ENCODE measurements around the gene HSPG2.

DNA sequence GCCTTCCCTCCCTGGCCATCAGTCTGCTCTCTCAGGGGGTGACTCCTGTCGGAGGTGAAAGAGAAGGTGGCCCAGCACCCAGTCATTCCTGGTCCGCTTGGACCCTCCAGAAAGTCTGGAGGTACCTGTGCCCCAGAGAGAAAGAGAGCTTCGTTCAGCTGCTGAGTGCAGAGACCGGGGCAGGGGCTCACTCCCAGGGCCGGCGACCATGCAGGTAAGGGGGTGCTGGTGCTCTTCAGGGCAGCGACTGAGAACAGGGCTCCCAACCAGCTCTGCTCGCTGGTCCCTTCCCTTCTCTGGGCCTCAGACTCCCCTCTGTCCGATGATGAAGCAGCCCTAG is 30.1 kb downstream of the HSPG2 start:
- TF ChIP-seq POLR2A (IDR thresholded peaks at IDR 0.05; ENCODE audit: low read length): no peak
- TF ChIP-seq GATA1 (IDR thresholded peaks at IDR 0.05; ENCODE audit: low read depth, low read length): no peak
